HG03097 (cell line): ENCODE data around the gene RGS7.

Source experiments
- ATAC-seq: cut with Tn5 transposase; IDR thresholded peaks from one replicate; pipeline ENCODE4 v1.9.1; 2021; ENCODE audit not compliant: unreplicated experiment, low FRiP score

The RGS7 gene

GRCh38 chr1:241356519-241357365 lies at the start of gene RGS7:
TSS of gene RGS7 (minus strand) at chr1:241357205.
- ATAC-seq, result peak; percentile 58

- ATAC-seq, result no peak
Measured at GRCh38 chr1:241406421-241406820, 49.4 kb upstream of the RGS7 start.

- no peak for ATAC-seq
Measured at GRCh38 chr1:241401156-241401555, 44.2 kb upstream of the RGS7 start.

GRCh38 chr1:241396747-241397681 lies 40.0 kb upstream of the RGS7 start:
- no peak for ATAC-seq

- no peak for ATAC-seq
Measured at GRCh38 chr1:241391926-241392710, 35.1 kb upstream of the RGS7 start.

GRCh38 chr1:241390526-241390925 lies 33.5 kb upstream of the RGS7 start:
- ATAC-seq, result no peak

GRCh38 chr1:241389400-241389799 lies 32.4 kb upstream of the RGS7 start:
- no peak for ATAC-seq

- no peak for ATAC-seq
Measured at GRCh38 chr1:241387216-241387615, 30.2 kb upstream of the RGS7 start.

GRCh38 chr1:241376701-241377100 lies 19.7 kb upstream of the RGS7 start:
- no peak for ATAC-seq

- ATAC-seq, result no peak
Measured at GRCh38 chr1:241375886-241376285, 18.9 kb upstream of the RGS7 start.

- no peak for ATAC-seq
Measured at GRCh38 chr1:241366196-241366595, 9.2 kb upstream of the RGS7 start.

GRCh38 chr1:241362350-241362749 lies 5.3 kb upstream of the RGS7 start:
- ATAC-seq, result no peak

GRCh38 chr1:241357366-241358340 lies 648 bp upstream of the RGS7 start:
- no peak for ATAC-seq

GRCh38 chr1:241356187-241356518 lies 852 bp downstream of the RGS7 start:
- no peak for ATAC-seq

- ATAC-seq, result no peak
Measured at GRCh38 chr1:241355311-241356010, 1.5 kb downstream of the RGS7 start.

GRCh38 chr1:241352401-241352800 lies 4.6 kb downstream of the RGS7 start:
- ATAC-seq, result no peak

- ATAC-seq, result no peak
Measured at GRCh38 chr1:241351841-241352240, 5.2 kb downstream of the RGS7 start.

GRCh38 chr1:241343956-241344355 lies 13.0 kb downstream of the RGS7 start:
- no peak for ATAC-seq

GRCh38 chr1:241336335-241336734 lies 20.7 kb downstream of the RGS7 start:
- no peak for ATAC-seq
